HCT116 (cell line): Measurements from ENCODE around the gene TMEM205.

Experiments used
- CTCF ChIP-seq, 3 experiments: fragments of 200-600 bp in 1 of 3; sonication (generic) in 1 of 3; IDR thresholded peaks in 2 of 3; conservative IDR thresholded peaks in 1 of 3; 2 replicates each; pipeline ENCODE4 v1.5.1; 2012 to 2017; ENCODE audit warnings: low read depth in 2 of 3, low read length in 2 of 3, antibody characterized with exemption in 1 of 3, borderline replicate concordance in 1 of 3, control low read depth in 1 of 3, mild to moderate bottlenecking in 1 of 3, mixed read lengths in 1 of 3, mixed run types in 1 of 3, moderate library complexity in 1 of 3; ENCODE audit not compliant: insufficient read depth in 1 of 3
- EGR1 ChIP-seq: IDR thresholded peaks from 2 replicates; pipeline ENCODE4 v1.6.1; 2012; ENCODE audit warnings: low read depth
- EZH2 ChIP-seq: fragments of 200-600 bp; sonication (generic); IDR thresholded peaks from 2 replicates; pipeline ENCODE4 v1.6.1; 2017; ENCODE audit warnings: antibody characterized with exemption, mixed run types
- JUND ChIP-seq: IDR thresholded peaks from 2 replicates; pipeline ENCODE4 v1.6.1; 2012
- POLR2AphosphoS5 ChIP-seq: IDR thresholded peaks from 2 replicates; pipeline ENCODE4 v1.6.1; 2011; ENCODE audit warnings: mild to moderate bottlenecking, low read depth, low read length, moderate library complexity
- ZNF274 ChIP-seq: fragments of 200-500 bp; sonication (Bioruptor generic); IDR thresholded peaks from 2 replicates; pipeline ENCODE4 v1.6.1; 2014; ENCODE audit warnings: mild to moderate bottlenecking, low read depth, low read length, inconsistent platforms
- TF ChIP-seq, protein P1 (sequence below): IDR thresholded peaks from 2 replicates; pipeline ENCODE4 v1.6.1; 2012

GRCh38 chr19:11387162-11388034 is 41.3 kb upstream of the TMEM205 start:
- TF ChIP-seq, protein P1, sequence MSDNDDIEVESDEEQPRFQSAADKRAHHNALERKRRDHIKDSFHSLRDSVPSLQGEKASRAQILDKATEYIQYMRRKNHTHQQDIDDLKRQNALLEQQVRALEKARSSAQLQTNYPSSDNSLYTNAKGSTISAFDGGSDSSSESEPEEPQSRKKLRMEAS = no peak
- TF ChIP-seq POLR2AphosphoS5 = no peak
- TF ChIP-seq ZNF274 = no peak
- no peak for TF ChIP-seq CTCF (IDR thresholded peaks at IDR 0.05 in 2 of 3, conservative IDR thresholded peaks at IDR 0.05 in 1 of 3; ENCODE audit: borderline replicate concordance in 1 of 3, insufficient read depth in 1 of 3, low read depth in 2 of 3, low read length in 2 of 3)
- no peak for TF ChIP-seq EZH2
- no peak for TF ChIP-seq EGR1
- TF ChIP-seq JUND = no peak
